GM21367 (cell line): ENCODE data around the gene SMIM33.
"Not testable (repeated sequence)": the region's sequence is repeated elsewhere in the genome, so short reads cannot be mapped to it uniquely, and the experiment has no call there.

Source experiments
- ATAC-seq: cut with Tn5 transposase; IDR thresholded peaks from one replicate; pipeline ENCODE4 v1.9.1; 2021; ENCODE audit not compliant: unreplicated experiment

Gene SMIM33

GRCh38 chr5:139456776-139457175 is 14.0 kb upstream of the SMIM33 start:
- no peak for ATAC-seq

- no peak for ATAC-seq
Measured at GRCh38 chr5:139457241-139457640, 13.6 kb upstream of the SMIM33 start.

DNA sequence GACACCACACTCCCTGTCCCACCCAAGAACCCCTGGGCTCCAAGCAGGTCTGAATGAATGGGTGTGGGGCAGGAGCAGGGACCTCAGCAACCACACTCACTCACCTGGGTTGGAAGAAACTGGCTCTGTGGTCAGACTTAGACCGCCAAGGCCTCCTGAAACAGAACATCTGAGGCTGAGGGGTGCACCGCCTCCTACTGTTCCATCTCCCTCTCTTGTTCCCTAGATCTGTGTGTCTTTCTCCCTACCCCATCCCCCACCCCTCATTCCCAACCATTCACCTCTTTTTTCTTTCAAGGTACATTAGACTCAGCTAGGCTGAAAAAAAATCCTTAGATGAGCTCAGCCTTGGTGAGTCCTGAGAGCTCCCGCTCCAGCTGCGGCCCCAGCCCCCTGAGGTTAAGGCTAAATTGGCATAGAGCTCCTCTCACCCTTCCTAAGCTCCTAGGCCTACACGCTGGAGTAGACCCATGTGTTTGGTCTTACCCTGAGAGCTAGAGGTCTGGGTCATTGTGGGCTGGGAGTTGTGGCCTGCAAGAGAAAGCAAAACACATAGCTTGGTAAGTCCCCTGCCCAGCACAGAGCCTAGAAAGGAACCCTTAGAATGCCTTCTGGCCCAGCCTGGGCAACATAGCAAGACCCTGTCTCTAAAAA is 13.0 kb upstream of the SMIM33 start:
- ATAC-seq: no peak

DNA sequence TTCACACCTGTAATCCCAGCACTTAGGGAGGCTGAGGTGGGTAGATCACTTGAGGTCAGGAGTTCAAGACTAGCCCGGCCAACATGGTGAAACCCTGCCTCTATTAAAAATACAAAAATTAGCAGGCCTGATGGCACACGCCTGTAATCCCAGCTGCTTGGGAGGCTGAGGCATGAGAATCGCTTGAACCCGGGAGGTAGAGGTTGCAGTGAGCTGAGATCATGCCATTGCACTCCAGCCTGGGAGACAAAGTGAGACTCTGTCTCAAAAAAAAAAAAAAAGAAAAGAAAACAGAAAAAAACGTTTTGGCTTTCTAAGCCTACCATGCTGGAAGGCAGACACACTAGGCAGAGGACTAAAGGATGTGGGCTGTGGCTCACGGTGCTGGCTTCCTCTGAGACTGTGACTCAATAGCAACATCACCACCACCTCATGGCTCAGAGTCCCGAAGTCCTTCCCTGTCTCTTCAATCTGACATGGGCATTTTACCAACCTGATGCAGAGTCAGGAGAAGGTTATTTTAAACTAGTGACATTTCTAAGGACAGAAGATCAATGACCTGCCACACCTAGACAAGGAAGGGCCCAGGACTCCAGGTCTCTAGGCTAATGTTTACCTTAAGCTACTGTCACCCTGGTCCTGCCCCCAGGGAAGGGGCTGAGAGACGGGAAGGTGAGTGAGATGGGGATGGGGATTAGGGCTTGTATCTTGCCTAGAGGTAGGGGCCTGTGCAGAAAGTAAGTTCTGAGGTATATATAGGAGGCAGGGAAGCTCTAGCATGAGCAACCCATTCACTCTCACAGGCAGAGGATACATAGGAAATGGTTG is 12.0 kb upstream of the SMIM33 start:
- no peak for ATAC-seq

- ATAC-seq: no peak
Measured at GRCh38 chr5:139459451-139459934, 11.3 kb upstream of the SMIM33 start.

DNA sequence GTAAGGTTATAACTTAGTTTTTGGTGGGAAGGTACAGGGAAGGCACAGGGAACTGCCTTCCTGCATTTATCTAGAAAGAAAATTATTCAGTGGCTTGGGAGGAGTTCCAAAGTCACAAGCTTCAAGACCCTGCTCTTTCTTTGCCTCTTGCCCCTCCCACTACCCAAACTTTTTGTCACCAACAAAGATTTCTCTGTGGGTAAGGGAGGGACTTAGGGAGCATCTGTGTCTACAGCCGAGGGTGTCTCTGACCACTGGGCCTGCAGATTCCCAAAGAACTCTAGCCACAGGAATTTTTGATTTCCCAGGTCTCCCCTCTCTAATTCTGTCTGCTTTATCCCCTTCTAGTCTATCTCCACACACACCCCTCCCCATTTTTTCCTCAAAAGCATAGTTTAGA is 10.3 kb upstream of the SMIM33 start:
- ATAC-seq: no peak

DNA sequence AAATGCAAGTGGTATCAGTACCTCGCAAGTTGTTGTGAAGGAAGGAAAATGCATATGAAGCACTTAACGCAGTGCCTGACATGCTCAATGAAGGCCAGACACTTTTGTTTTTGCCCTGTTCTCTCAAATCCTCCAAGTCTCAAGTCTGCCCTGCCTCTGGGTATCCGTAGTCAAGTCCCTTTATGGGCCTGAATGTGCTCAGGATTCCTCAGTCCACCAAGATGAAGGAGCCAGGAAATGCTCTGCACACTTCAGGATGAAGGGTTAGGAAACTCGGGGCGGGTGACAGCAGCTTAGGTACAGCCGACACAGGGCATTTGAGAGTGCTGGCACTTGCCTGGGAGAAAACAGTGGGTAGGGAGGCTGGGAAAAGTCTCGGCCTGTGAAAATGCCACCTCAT is 9.6 kb upstream of the SMIM33 start:
- no peak for ATAC-seq

DNA sequence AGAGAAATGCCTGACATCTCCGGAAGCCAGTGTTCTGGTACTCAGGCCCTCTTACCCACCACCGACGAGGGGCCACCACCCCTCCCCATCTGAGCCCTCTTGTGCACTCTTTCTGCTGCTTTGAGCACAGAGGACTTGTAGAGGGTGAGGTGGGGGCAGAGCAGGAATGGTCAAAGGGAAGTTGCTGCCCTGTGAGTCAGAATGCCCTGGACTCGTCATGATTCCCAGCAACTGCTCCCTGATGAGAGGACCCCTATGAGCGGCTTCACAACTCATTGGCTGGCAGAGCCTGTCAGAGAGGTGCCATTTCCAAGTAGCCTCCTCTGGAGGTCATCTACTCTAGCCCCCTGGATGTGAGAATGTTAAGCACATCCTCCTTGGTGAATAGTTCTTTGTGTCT is 9.1 kb upstream of the SMIM33 start:
- ATAC-seq: no peak

DNA sequence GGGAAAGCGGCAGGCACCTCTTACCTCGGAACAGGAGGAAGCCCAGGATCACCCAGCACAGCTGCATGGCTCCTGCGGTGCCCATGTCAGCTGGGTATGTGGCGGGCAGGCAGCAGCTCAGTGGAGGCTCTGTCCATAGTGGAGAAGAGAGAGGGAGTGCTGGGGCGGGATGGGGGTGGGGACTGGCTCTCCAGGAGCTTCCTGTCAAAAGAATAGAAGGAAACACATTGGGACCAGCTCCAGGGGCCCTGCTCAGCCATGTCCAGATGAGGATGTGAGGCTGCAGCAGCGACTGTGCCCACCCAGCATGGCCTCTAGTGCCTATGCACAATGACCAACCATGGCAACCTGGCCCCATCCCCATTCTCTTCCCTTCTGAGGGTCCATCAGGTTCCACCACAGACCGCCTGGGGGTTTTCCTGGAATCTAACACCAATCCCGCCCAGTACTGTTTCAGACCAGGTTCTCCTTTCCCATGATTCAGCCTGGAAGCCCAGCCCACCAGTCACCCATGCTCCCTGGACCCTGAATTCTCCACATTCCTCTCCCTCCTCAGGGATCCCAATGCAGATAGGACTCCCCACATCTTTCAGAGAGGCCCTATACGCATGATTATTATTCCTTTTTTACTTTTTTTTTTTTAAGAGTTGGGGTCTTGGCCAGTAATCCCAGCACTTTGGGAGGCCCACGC is 8.1 kb upstream of the SMIM33 start, which contains the start of gene ECSCR:
TSS of gene ECSCR (minus strand) at position 158 of the 691 bp plus-strand sequence. CDS start at position 85, 73 bp downstream.
- no peak for ATAC-seq

DNA sequence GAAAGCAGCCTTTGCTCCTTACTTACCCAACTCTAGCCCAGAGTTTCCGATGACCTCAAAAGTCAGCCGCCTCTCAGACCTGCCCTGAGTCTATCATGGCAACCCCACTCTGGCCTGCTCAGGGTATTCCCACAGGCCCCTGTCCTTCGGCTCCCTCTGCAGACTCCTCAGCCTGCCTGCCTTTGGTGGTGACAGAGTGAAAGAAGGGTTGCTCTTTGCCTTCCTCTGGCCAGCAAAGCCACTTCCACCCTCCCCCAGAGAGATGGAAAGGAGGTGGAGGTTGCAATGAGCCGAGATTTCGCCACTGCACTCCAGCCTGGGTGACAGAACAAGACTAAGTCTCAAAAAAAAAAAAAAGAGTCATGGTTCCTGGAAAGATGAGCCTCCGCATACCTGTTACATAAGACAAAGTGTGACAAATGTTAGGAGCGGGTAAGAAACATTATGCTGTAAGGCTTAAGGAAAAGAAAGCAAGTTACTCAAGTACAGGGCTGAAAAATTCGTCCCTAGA is 2.3 kb upstream of the SMIM33 start:
- no peak for ATAC-seq

DNA sequence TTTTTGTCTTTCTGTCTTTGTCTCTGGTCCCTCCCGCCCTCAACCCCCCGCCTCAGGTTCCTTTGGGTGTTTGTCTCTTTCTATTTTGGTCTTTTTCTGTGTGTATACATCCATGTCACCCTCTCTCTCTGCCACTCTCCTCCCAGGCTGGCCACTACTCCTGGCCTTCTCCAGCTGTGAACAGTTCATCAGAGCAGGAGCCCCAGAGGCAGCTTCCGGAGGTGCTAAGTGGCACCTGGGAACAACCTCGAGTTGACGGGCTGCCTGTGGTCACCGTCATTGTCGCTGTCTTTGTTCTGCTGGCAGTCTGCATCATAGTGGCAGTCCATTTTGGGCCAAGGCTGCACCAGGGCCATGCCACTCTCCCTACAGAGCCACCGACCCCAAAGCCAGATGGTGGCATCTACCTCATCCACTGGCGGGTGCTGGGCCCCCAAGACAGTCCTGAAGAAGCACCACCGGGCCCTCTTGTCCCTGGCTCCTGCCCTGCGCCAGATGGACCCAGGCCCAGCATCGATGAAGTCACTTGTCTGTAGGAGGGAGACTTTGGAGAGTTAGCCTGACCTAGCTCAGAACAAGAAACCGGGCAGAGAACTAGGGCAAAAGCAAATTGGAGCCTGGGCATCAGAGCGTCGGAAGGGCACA is 1.7 kb downstream of the SMIM33 start:
- ATAC-seq: no peak

DNA sequence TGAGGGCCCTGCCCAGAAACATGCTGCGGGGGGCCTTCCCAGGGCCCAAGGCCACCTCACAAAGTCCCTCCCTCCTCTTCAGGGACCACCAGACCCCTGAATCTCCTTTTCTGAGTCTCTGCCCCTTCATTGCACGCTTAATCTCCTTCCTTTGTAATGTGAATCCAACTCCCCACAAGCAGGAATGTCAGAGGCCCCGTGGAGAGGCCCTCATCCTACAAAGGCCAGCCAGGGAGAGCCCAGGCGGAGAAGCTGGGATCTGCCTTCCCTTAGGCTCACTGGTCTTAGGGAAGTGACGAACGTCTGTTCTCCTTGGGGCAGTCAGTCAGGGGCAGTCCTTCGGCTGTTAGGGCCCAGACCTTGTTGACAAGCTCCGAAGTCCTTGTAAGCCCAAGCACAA is 2.3 kb downstream of the SMIM33 start:
- no peak for ATAC-seq

DNA sequence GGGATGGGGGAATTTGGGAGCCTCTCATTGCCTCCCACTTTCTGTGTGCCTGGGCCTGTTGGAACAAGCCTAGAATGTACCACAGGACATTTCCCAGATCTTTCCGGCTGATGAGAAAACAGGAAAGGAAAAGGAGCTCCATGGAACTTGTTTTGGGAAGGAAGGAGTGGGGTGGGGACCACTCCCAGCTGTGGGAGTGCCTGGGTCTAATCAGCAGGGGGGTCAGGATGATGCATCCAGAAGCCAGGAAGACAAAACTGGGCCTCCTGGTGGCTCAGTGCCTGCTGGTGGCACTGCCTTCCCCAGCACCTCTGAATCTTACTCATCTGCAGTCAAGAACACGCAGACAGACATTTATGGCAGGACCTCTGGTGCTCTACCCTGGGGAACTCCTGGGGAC is 2.8 kb downstream of the SMIM33 start:
- no peak for ATAC-seq

GRCh38 chr5:139474890-139475791 is 4.3 kb downstream of the SMIM33 start:
- no peak for ATAC-seq

GRCh38 chr5:139475865-139476617 is 5.2 kb downstream of the SMIM33 start:
- no peak for ATAC-seq

DNA sequence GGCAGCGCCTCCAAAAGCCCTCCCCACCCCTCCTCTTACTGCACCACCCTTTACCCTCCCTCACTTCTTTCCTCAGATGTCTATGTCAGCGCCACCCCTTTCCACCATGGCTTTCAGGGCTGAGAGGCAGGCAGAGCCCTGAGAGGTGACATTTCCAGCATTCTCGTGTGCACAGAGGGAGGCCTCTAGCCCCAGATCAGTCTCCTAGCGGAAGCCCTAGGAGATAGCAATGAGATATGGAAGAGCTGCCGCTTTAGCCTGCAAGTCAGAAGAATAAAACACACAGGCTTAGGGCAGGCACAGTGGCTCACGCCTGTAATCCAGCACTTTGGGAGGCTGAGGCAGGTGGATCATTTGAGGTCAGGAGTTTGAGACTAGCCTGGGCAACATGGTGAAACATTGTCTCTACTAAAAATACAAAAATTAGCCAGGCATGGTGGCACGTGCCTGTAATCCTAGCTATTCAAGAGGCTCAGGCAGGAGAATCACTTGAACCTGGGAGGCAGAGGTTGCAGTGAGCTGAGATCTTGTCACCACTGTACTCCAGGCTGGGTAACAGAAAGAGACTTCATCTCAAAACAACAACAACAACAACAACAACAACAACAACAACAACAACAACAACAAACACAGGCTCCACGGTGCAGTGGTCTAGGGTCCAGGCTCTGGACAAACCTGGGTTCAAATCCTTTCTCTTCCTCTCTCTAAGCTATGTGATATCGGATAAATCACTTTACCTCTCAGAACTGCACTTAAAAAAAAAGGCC is 8.0 kb downstream of the SMIM33 start:
- not testable (repeated sequence) for ATAC-seq

- not testable (repeated sequence) for ATAC-seq
Measured at GRCh38 chr5:139479729-139480128, 8.9 kb downstream of the SMIM33 start.

DNA sequence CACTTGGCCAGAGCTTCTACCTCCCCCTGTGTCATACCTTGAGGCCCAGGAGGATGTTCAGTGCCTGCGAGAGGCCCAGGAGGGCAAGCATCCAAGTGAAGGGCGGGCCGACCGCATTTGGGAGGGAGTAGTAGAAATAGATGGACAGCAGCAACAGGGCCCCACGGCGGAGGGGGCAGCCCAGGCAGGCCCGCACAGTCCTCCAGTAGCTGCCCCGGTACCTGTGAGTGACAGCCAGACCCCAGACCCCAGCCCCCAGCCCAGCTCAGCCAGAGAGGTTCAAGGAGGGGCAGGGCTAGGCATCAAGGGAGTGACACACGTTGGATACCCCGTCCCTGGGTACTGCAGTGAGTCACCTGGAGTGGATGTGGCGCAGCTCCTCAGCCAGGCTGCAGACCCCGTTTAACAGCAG is 10.3 kb downstream of the SMIM33 start:
- no peak for ATAC-seq
